ENCODE results near the gene DLG4.

The DLG4 gene

DNA sequence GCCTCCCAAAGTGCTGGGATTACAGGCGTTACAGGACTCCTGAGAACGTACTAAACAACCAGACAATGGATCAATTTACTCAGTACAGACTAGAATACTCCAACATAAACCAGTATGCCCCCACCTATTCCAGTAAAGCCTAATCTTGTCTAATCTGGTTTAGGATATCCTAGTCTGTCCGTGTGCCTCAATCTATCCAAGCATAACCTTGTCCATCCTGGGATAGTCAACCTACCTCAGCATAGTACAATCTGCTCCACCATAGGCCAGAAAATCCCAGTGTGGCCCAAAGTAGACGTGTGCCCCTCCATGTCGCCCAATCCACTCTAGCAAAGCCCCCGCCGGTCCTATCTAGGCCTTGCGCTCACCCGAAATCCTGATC is 14.1 kb upstream of the DLG4 start:
- in situ Hi-C loops (cut with MboI; ENCODE audit: low sequenced_read_pairs), result no loop called here

DNA sequence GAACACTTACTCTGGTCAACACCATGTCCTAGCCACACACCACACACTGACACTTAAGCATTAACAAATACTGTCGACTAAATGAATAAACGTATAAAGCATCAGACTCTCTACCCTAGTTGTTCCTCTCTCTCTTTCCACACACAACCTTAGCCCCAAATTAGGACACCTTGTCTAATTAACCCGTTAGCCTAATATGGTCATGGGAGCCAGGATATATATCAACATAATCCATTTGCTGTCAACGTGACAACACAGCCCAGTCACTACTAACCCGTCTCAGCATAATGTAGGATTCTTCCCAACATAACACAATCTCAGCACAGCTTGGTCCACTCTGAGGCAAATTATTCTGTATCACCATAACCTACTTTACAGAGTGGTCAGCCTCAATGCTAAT is 12.5 kb upstream of the DLG4 start:
- in situ Hi-C loops (cut with MboI; ENCODE audit: low sequenced_read_pairs), result no loop called here

DNA sequence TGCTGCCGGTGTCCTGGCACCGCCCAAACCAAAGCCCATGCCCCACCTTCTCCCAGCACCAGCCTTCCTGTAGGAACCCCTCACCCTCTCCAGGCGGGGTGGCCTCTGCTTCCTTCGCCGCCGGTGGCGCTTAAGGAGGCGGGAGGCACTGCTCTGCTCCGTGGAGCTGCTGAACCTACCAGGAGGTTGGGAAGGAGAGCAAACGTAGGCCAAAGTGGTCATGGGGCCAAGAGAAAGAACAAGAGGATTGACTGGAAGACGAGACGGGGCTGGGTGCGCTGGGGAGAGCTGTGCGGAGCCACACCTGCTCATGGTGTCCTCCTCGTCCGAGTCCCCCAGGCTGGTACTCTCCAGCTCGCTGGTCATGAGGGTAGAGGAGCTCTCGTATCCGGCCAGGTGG is 9.9 kb upstream of the DLG4 start:
- in situ Hi-C loops (cut with MboI; ENCODE audit: low sequenced_read_pairs), result no loop called here

DNA sequence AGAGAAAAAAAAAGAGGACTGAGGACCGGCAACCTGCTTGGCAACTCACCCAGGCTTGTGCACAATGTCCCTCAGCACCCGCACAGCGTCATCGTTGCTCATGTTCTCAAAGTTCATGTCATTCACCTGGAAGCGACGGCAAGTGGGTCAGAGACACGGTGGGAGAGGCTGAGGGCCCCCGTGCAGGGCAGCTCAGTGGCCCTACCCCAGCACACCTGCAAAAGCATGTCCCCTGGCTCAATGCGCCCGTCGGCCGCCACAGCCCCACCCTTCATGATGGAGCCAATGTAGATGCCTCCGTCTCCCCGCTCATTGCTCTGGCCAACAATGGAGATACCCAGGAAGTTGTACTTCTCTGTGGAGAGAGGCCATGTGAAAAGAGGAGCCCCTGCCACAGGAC is 9.3 kb upstream of the DLG4 start:
- in situ Hi-C loops (cut with MboI; ENCODE audit: low sequenced_read_pairs), result no loop called here

DNA sequence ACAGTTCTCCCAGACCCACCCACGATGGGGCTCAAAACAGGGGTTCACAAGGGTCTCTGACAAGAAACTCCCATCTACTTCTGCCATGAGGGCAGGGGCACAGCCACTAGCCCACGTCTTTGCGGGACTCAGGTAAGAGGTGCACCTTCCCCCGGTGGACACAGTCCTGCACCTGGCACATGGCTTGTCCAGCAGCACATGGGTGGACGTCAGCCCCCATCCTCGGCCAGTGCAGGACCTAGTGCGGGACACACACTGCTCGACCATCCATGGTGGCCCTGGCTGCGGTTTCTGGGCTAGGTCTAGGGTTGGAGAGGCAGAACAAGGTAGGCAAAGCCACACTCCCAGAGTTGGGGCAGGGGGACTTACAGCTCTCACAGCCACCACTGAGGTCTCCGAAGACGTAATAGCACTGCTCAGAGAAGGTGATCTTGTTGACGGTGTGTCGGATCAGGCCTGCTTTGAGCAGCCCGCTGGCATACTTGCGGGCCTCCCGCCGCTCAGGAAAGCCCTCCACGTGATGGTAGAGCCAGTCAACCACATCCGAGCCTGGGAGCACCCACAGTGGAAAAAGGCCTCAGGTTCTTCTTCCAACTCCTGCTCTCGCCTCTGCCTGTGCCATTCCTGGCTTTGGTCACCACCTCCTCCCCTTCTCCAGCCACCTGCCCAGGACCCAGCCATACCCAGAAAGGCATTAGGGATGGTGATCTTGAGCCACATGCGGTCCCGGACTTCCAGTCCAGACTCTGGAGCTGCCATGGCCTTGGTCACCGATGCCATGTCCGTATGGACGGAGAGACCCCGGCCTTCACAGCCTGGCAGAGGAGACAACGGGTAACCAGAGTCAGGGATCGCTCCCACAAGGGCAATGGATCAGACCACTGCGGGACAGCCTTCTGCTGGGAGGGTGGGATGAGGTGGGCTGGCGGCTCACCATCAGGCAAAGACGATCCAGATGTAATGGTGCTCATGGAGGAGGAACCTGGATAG is 7.4 kb upstream of the DLG4 start:
- in situ Hi-C loops (cut with MboI; ENCODE audit: low sequenced_read_pairs), result no loop called here

DNA sequence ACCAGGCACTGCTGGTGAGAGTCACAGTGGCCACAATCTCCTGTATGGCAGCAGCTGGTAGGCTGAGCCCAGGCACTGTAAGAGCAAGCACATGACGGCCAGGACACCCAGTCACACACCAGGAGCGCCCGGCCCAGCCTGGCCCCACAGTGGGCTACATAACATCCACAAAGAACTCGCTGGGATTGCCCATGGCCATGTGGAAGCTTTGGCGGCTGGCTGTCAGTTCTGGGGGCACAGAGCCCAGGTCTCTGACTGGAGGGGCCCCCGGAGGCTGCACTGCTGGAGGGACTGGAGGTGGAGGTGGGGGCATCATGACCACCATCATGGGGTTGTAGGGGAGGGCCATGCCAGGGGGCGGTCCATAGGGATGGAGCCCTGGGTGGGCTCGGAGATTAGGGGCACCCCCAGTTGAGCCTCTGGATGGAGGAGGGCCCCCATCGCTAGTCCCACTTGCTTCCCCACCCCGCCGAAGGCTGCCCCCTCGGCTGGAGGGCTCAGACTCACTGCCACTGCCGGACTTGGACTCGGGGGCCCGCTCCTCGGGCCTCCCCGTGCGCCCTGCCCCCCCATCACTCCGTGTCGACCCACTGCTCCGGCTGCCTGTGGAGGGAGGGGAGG is 6.2 kb upstream of the DLG4 start:
- in situ Hi-C loops (cut with MboI; ENCODE audit: low sequenced_read_pairs), result no loop called here

DNA sequence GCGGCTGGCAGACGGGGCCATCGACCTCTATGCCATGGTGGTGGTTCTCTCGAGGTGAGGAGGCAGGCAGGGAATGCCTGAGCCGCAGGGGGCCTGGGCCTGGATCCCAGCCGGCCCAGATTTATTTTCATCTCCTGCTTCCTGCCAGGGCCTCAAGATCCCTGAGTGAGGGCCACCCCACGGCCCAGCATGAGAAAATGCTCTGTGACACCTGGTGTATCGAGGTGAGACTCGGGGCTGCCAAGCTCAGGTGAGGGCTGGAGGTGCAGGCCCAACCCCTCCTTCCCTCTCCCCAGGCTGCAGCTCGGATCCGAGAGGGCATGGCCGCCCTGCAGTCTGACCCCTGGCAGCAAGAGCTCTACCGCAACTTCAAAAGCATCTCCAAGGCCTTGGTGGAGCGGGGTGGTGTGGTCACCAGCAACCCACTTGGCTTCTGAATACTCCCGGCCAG is 5.0 kb upstream of the DLG4 start:
- in situ Hi-C loops (cut with MboI; ENCODE audit: low sequenced_read_pairs), result no loop called here

DNA sequence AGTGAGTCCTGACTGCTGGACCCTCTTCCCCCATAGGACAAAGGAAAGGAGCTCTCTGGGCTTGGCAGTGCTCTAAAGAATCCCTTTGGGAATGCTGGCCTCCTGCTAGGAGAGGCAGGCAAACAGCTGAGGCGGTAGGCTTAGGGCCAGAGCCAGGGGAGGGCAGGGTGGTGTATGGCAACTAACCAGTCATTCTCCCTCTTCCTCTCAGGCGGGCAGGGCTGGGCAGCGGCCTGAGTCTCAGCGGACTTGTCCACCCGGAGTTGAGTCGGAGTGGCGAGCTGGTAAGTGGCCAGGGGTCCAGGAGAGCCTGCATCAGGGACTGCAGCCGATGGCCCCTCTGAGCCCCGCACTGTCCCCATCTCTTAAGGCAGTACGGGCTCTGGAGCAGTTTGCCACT is 4.5 kb upstream of the DLG4 start:
- in situ Hi-C loops (cut with MboI; ENCODE audit: low sequenced_read_pairs), result no loop called here

DNA sequence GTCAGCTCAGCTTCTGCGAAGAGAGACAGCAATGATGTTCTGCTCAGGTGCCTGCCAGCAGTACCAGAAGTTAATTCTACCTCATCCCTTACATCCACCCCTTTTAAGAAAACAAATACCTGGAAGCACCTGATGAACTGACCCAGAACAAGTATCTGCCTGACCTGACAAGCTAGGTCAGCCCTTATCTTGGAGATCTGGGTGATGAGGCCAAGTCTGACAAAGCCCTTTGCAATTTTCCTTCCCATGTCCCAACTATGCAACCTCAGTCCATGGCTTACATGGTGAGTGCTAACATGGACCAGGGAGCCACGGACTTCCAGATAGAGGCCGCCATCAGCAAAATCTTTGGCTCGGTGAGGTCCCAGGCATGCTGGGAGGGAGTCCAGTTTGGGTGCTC is 3.7 kb upstream of the DLG4 start:
- in situ Hi-C loops (cut with MboI; ENCODE audit: low sequenced_read_pairs), result no loop called here

DNA sequence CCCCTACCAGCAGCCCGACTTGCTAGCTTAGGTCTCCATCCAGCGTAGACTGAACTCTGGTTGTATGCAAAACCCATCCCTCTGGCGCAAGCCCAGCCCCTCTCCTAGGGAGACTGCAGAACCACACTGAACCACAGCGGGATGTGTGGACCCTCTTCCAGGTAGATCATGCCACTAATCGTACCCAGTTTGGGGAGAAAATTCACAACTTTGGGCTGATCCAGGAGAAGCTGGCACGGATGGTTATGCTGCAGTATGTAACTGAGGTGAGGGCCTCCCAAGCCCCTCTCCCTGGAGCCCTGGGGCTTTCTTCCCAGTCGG is 3.3 kb upstream of the DLG4 start:
- in situ Hi-C loops (cut with MboI; ENCODE audit: low sequenced_read_pairs), result no loop called here

DNA sequence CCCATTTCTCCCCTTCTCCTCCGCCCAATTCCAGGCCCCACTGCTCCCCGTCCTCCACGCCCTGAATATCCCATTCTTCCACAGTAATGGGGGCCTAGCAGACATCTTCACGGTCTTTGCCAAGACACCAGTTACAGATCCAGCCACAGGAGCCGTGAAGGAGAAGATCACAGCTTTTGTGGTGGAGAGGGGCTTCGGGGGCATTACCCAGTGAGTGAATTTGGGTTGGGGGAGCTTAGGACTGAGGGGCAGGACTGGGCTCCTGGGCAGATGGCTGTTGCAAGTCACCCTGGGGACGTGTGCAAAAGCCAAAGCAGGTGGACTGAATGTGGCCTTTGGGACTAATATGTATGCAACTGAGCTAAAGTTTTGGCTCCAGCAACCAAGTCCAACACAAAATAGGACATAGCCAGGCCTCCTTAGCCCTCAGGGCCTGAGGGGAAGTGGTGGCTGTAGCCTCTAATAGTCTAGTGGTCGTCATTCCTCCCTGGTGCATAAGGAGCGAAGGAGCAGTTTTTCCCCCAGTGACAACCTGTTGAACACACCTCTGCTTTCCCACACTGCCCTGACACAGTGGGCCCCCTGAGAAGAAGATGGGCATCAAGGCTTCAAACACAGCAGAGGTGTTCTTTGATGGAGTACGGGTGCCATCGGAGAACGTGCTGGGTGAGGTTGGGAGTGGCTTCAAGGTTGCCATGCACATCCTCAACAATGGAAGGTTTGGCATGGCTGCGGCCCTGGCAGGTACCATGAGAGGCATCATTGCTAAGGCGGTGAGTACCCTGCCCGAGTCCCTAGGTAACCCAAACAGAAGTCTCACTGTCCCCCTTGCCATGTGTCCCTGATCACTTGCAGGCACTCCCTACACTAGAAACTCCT is 2.7 kb upstream of the DLG4 start:
- in situ Hi-C loops (cut with MboI; ENCODE audit: low sequenced_read_pairs), result no loop called here

DNA sequence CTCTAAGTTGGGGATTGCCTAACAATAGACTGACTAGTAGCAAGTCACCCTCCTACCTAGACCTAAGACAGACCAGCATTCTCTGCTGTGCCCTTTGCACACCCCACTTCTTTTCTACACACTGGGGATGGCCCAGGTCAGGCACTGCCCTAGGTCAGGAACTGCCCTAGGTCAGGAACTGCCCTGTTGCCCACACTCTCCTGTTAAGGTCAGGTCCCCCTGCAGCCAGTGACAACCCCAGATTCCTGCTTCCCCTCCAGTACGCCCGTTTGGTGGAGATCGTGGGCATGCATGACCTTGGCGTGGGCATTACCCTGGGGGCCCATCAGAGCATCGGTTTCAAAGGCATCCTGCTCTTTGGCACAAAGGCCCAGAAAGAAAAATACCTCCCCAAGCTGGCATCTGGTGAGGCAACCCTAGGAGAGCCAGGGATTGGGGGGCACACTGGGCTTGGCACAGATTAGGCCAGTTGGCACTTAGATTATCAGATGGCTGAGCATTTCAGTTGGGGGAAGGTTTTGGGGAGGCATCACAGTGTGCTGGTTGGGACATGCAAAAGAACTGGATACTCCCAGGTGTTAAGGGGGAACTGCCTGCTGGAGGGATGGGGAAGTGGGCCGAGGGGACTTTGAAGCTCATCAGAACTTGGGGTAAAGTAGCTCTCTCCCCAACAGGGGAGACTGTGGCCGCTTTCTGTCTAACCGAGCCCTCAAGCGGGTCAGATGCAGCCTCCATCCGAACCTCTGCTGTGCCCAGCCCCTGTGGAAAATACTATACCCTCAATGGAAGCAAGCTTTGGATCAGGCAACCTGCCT is 1.8 kb upstream of the DLG4 start:
- in situ Hi-C loops (cut with MboI; ENCODE audit: low sequenced_read_pairs), result no loop called here

DNA sequence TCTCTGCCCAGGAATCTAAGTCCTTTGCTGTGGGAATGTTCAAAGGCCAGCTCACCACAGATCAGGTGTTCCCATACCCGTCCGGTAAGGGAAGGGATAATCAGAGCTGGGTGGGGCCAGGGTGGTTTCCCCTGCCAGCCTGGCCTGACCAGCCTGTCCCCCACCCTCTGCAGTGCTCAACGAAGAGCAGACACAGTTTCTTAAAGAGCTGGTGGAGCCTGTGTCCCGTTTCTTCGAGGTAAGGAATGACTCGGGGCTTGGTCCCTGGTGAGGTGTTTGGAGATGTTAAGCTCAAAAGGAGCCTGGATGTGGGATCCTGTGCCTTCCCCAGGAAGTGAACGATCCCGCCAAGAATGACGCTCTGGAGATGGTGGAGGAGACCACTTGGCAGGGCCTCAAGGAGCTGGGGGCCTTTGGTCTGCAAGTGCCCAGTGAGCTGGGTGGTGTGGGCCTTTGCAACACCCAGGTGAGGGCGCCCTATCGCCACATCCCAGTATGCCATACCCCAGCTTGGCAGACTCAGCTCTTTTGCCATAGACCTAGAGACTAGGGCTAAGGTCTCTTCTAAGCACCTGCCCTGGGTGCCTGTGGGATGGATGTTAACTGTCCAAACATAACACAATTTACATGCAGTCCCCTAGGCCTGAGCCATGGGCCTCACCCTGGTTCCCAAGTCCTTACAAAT is 1.1 kb upstream of the DLG4 start:
- in situ Hi-C loops (cut with MboI; ENCODE audit: low sequenced_read_pairs), result no loop called here

DNA sequence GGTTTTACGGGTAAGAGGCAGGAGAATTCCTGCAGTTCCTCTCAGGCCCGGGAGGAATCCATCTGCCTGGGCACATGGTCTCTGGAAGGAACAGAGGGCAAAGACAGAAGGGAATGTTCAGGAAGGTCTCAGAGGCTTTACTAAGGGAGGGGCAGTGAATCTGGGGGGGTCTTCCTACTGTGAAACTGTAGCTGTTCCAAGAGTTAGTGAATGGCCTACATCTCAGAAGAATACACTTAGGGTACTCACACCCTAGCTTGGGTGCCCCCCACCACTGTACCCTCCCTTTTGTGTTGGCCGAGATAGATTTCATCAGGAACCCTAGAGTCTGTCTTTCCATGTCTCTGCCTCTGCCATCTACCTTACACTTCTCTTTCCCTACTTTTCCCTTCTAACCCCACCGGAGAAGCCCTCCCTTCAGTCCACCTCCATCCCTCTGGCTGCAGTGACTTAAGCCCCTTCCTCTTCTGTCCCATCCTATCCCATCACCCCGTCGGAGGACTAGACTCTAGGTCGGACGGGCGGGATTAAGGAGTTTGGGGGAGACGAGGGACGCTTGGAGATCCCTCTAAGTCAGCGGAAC is 316 bp downstream of the DLG4 start:
- in situ Hi-C loops (cut with MboI; ENCODE audit: low sequenced_read_pairs), result no loop called here

DNA sequence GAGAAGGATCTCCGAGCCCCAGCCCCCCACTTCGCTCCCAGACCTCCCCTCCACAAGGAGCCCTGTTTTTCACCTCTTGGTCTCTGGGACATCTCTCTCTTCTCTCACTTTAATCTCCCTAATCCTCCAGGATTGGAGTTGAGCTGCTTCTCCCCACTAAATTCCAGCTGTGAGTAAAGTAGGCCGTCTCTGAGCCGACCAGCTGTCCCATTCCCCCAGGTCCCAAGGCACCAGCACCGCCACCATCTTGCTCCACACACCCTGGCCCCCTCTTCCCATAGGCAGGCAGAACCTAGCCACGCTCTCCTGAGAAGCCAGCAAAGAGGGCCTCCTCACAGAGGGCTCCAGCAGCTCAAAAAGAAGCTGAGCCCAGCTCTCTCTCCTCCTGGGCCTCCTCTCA is 878 bp downstream of the DLG4 start:
- in situ Hi-C loops (cut with MboI; ENCODE audit: low sequenced_read_pairs), result no loop called here

DNA sequence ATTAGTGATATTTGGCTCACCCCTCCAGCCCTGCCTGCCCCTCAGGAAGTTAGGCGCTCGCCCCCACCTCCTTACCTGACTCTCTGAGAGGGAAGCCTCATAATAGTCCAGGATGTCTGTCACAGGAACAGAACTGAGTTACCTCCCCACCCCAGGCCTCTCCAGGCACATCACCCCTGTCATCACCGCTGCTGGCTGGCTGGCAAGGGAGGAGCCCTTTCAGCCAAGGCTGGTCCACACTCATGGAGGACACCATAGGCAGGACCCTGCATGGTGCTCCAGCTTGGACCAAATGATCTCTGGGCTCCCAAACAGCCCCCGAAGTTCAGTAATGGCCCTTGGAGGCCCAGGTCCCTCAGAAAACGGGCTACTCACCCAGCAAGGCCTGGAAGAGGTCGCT is 1.5 kb downstream of the DLG4 start:
- in situ Hi-C loops (cut with MboI; ENCODE audit: low sequenced_read_pairs), result no loop called here

DNA sequence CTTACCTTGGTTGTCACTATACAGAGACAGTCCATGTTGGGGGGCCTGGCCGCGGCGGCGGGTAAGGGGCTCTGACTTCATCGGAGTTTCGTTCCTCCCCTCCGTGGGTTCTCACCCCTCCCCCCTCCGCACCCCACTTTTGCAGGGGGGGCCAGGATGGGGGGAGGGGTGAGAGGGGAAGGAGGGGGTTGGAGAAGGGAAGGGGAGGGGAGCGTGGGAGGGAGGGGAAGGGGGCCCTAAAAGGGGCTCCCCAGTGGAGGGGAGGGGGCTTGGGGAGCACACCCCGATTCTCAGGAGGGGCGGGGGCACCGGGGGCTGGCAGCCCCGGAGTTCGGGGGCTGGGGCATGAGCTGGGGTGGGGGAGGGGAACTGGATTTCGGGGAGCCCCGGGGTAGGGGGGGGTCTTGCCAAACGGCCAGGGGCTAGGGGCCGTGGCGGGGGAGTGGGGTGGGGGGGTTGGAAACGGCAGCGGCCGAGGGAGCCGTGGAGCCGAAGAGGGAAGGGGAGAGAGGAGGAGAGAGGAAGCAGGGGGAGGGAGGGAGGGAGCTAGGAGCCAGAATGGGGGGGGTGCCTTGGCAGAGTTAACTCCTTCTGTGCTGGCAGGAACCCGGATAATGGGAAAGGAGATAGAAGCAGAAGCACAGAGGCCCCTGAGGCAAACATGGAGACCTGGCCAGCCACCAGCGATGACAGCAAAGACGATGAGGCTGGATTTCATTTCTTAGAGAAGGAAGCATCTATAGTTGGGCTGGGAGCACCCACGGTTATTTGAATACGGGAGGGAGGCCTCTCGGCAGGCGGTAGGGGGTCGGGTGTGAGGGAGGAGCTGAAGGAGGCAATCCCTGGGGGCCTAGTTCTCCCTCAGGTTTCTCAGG is 2.3 kb downstream of the DLG4 start:
- in situ Hi-C loops (cut with MboI; ENCODE audit: low sequenced_read_pairs), result no loop called here

DNA sequence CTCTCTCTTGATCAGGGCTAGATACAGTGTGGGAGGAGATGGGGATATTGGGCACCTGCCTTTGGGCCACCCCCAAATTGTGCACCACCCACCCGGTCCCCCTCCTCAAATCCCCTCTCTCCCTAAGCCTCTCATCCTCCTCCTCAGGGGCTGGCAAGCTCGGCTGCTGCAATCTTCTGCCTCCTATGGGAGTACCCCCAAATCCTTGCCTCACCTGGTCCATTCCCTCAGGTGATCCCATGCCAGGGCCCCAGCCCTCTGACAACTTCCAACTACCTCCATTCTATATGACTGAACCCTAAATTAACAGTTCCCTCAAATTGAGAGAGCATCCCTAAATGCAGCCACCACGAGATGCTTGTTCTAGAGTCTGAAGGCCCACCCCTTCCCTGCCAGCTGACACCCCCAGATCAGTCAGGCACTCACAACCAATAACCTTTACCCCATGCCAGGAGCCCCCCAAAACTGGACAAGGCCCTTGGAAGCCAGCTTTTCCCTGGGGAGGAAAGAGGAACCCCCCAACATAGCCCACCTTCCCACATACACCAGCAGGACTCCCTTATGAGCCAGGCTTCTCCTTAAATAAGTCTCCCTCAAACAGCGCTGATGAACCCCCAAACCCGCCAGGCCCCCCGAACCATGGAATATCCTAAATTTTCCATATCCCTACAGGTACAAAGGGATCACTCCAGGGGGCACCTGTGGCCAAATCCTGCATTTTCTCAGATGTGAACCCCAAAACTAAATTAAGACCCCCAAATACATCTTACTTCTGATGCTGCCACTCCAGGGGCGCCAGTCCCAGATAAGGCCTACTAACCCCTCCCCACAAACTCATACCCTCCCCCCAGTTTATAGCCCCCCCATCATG is 3.2 kb downstream of the DLG4 start:
- in situ Hi-C loops (cut with MboI; ENCODE audit: low sequenced_read_pairs), result no loop called here
